ENCODE data around the gene ID2.

ID2 gene

GRCh38 chr2:8669157-8669817, 12.6 kb upstream of the ID2 start:
- H3K79me2 ChIP-seq: peaks cover 11% of the 10 kb centered on the region
- H3K27me3 ChIP-seq (ENCODE audit: control insufficient read depth, insufficient read depth, low read length): no peaks in the 10 kb centered on the region
- H3K4me2 ChIP-seq (ENCODE audit: low read length): no peak overlapping the region
- TF ChIP-seq, protein P1, sequence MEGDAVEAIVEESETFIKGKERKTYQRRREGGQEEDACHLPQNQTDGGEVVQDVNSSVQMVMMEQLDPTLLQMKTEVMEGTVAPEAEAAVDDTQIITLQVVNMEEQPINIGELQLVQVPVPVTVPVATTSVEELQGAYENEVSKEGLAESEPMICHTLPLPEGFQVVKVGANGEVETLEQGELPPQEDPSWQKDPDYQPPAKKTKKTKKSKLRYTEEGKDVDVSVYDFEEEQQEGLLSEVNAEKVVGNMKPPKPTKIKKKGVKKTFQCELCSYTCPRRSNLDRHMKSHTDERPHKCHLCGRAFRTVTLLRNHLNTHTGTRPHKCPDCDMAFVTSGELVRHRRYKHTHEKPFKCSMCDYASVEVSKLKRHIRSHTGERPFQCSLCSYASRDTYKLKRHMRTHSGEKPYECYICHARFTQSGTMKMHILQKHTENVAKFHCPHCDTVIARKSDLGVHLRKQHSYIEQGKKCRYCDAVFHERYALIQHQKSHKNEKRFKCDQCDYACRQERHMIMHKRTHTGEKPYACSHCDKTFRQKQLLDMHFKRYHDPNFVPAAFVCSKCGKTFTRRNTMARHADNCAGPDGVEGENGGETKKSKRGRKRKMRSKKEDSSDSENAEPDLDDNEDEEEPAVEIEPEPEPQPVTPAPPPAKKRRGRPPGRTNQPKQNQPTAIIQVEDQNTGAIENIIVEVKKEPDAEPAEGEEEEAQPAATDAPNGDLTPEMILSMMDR (IDR thresholded peaks at IDR 0.05): no peak
- H3K36me3 ChIP-seq (ENCODE audit: control insufficient read depth, insufficient read depth, low read length): no peaks in the 10 kb centered on the region
- no peaks in the 10 kb centered on the region for H3K4me1 ChIP-seq
- H3K4me3 ChIP-seq (ENCODE audit: low read depth, low read length): no peak overlapping the region
- no peak overlapping the region for H3K9ac ChIP-seq
- no peak overlapping the region for H3K27ac ChIP-seq
- no peaks in the 10 kb centered on the region for H3K9me3 ChIP-seq (ENCODE audit: control insufficient read depth, low read length)
- no peak overlapping the region for H2AFZ ChIP-seq

- Histone ChIP-seq H3K4me2 (ENCODE audit: low read length) (no peak overlapping the region), H3K9me3 (ENCODE audit: control insufficient read depth, low read length) (no peaks in the 10 kb centered on the region), H2AFZ (no peak overlapping the region), H3K4me1 (peaks cover 5% of the 10 kb centered on the region), H3K27me3 (ENCODE audit: control insufficient read depth, insufficient read depth, low read length) (no peaks in the 10 kb centered on the region), H3K4me3 (ENCODE audit: low read depth, low read length) (no peak overlapping the region), H3K79me2 (peaks cover 17% of the 10 kb centered on the region), H3K27ac (no peak overlapping the region), H3K9ac (no peak overlapping the region), H3K36me3 (ENCODE audit: control insufficient read depth, insufficient read depth, low read length) (no peaks in the 10 kb centered on the region)
- TF ChIP-seq, protein P1 (IDR thresholded peaks at IDR 0.05): no peak
Observed at GRCh38 chr2:8670580-8670979, 11.3 kb upstream of the ID2 start.

DNA sequence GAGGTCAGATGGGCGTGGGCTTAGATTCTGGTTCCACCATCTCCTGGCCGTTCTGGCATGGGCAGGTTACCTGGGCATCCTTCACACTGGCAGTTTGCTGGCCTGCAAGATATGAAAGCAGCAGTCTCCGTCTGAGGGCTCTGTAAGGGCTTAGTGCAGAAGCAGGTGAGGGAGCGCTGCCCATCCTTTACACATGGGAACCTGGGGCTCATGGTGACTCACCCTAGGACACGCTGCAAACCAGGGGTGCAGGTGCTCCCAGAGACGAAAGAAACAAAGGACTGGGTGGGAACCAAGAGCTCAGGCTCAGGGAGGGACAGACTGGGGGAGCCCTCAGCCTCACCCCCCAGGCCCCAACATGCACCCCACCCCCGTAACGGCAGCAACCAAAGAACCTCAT, 10.7 kb upstream of the ID2 start:
- Histone ChIP-seq H3K4me3 (ENCODE audit: low read depth, low read length) (no peak overlapping the region), H3K79me2 (peaks cover 19% of the 10 kb centered on the region), H3K27ac (no peak overlapping the region), H3K9me3 (ENCODE audit: control insufficient read depth, low read length) (no peaks in the 10 kb centered on the region), H3K4me2 (ENCODE audit: low read length) (no peak overlapping the region), H3K9ac (no peak overlapping the region), H3K27me3 (ENCODE audit: control insufficient read depth, insufficient read depth, low read length) (no peaks in the 10 kb centered on the region), H2AFZ (no peak overlapping the region), H3K4me1 (peaks cover 11% of the 10 kb centered on the region), H3K36me3 (ENCODE audit: control insufficient read depth, insufficient read depth, low read length) (no peaks in the 10 kb centered on the region)
- TF ChIP-seq, protein P1 (IDR thresholded peaks at IDR 0.05): no peak

GRCh38 chr2:8671802-8672201, 10.1 kb upstream of the ID2 start:
- H3K4me3 ChIP-seq (ENCODE audit: low read depth, low read length): no peak overlapping the region
- no peaks in the 10 kb centered on the region for H3K9me3 ChIP-seq (ENCODE audit: control insufficient read depth, low read length)
- no peak overlapping the region for H3K9ac ChIP-seq
- H3K36me3 ChIP-seq (ENCODE audit: control insufficient read depth, insufficient read depth, low read length): no peaks in the 10 kb centered on the region
- TF ChIP-seq, protein P1 (IDR thresholded peaks at IDR 0.05): no peak
- no peaks in the 10 kb centered on the region for H3K27me3 ChIP-seq (ENCODE audit: control insufficient read depth, insufficient read depth, low read length)
- H3K79me2 ChIP-seq: peaks cover 20% of the 10 kb centered on the region
- H3K27ac ChIP-seq: no peak overlapping the region
- peaks cover 12% of the 10 kb centered on the region for H3K4me1 ChIP-seq
- no peak overlapping the region for H2AFZ ChIP-seq
- H3K4me2 ChIP-seq (ENCODE audit: low read length): no peak overlapping the region

- Histone ChIP-seq H3K4me2 (ENCODE audit: low read length) (no peak overlapping the region), H3K27me3 (ENCODE audit: control insufficient read depth, insufficient read depth, low read length) (no peaks in the 10 kb centered on the region), H3K9ac (no peak overlapping the region), H2AFZ (no peak overlapping the region), H3K9me3 (ENCODE audit: control insufficient read depth, low read length) (no peaks in the 10 kb centered on the region), H3K4me3 (ENCODE audit: low read depth, low read length) (no peak overlapping the region), H3K4me1 (peaks cover 14% of the 10 kb centered on the region), H3K36me3 (ENCODE audit: control insufficient read depth, insufficient read depth, low read length) (no peaks in the 10 kb centered on the region), H3K79me2 (peaks cover 20% of the 10 kb centered on the region), H3K27ac (no peak overlapping the region)
- TF ChIP-seq, protein P1 (IDR thresholded peaks at IDR 0.05): no peak
Observed at GRCh38 chr2:8672940-8673339, 8.9 kb upstream of the ID2 start.
